Gastrocnemius medialis (tissue), 4 donors: Measurements from ENCODE around the gene ERICH6B.

Experiments
- CTCF ChIP-seq, 5 experiments: fragments of 450-650 bp in 3 of 5; fragments of 200-600 bp in 2 of 5; sonication (generic) in 2 of 5; IDR thresholded peaks in 4 of 5; conservative IDR thresholded peaks in 1 of 5; 1 replicate in 4 of 5; 2 replicates in 1 of 5; pipeline ENCODE4 v1.5.1; 2016 to 2019; ENCODE audit warnings: antibody characterized with exemption in 5 of 5, mild to moderate bottlenecking in 3 of 5, moderate library complexity in 3 of 5
- POLR2A ChIP-seq, 2 donors: fragments of 450-650 bp; IDR thresholded peaks; one replicate each; pipeline ENCODE4 v1.6.1; 2017; ENCODE audit warnings: antibody characterized with exemption in 2 of 2, mild to moderate bottlenecking in 2 of 2, moderate library complexity in 2 of 2

DNA sequence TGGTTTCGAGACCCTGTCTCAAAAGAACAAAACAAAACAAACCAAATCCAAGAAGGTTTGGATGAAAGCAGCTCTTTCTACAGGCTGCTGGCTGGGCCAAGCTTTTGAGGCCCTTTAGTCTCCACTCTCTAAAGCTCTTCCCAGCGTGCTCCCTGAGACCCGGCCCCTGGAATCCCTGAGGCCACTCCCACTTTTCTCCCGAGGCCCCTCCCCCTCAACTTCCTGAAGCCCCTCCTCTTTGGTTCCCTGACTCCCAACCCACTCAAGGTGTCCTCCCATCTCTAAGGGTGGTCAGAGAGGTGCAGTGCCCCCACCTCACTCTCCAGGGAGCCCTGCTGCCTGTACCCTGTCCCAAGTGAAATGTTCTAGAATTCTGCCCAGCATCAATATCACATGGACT is 10.6 kb downstream of the ERICH6B start:
- TF ChIP-seq CTCF (IDR thresholded peaks at IDR 0.05 in 4 of 5, conservative IDR thresholded peaks at IDR 0.05 in 1 of 5), result no peak
- no peak for TF ChIP-seq POLR2A (IDR thresholded peaks at IDR 0.05)
